Measurements from ENCODE around the gene XPO1.
"Not testable (repeated sequence)": the region's sequence is repeated elsewhere in the genome, so short reads cannot be mapped to it uniquely, and the experiment has no call there.

DNA sequence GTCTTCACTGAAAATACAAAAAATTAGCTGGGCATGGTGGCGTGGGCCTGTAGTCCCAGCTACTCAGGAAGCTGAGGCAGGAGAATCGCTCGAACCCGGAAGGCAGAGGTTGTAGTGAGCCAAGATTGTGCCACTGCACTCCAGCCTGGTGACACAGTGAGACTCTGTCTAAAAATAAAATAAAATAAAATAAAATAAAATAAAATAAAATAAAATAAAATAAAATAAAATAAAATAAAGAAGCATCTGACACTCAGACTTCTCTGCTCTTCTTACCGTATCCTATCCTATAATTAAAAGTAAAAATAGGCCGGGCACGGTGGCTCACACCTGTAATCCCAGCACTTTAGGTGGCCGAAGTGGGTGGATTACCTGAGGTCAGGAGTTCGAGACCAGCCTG lies 46.2 kb upstream of the XPO1 start:
- TF ChIP-seq, protein P1, sequence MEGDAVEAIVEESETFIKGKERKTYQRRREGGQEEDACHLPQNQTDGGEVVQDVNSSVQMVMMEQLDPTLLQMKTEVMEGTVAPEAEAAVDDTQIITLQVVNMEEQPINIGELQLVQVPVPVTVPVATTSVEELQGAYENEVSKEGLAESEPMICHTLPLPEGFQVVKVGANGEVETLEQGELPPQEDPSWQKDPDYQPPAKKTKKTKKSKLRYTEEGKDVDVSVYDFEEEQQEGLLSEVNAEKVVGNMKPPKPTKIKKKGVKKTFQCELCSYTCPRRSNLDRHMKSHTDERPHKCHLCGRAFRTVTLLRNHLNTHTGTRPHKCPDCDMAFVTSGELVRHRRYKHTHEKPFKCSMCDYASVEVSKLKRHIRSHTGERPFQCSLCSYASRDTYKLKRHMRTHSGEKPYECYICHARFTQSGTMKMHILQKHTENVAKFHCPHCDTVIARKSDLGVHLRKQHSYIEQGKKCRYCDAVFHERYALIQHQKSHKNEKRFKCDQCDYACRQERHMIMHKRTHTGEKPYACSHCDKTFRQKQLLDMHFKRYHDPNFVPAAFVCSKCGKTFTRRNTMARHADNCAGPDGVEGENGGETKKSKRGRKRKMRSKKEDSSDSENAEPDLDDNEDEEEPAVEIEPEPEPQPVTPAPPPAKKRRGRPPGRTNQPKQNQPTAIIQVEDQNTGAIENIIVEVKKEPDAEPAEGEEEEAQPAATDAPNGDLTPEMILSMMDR (conservative IDR thresholded peaks at IDR 0.05 in 1 of 2, IDR thresholded peaks at IDR 0.05 in 1 of 2; ENCODE audit: low read depth in 1 of 2, low read length in 2 of 2), result not testable (repeated sequence)
- not testable (repeated sequence) for TF ChIP-seq EZH2 (IDR thresholded peaks at IDR 0.05; ENCODE audit: low read length, missing control alignments)

All from fibroblast of lung (primary cell).